Common myeloid progenitor, CD34-positive (primary cell): ENCODE data around the gene C8G.

Experiments used
- CTCF ChIA-PET: fragments of 350-600 bp; sonication (Branson Sonifier 250); formaldehyde crosslinking; loops from one replicate; lab custom pipeline; 2021; ENCODE audit warnings: antibody characterized with exemption; lab: Charles Lee
- POLR2A ChIA-PET: fragments of 350-600 bp; sonication (Branson Sonifier 250); formaldehyde crosslinking; loops from one replicate; lab custom pipeline; 2021; ENCODE audit warnings: antibody characterized with exemption; lab: Charles Lee
- DNase-seq, 3 donors: peaks; one replicate each; pipeline versions ENCODE4 v3.0.0 to v3.0.0-alpha.2; 2013
- H3K27ac ChIP-seq, 2 experiments: 1 replicate in 1 of 2; 2 replicates in 1 of 2; pipeline ENCODE4 v1.7.0; 2013; ENCODE audit warnings: inconsistent platforms in 2 of 2, low read length in 2 of 2, mild to moderate bottlenecking in 2 of 2, low read depth in 1 of 2, moderate library complexity in 1 of 2; ENCODE audit not compliant: severe bottlenecking in 2 of 2, insufficient read depth in 1 of 2, poor library complexity in 1 of 2
- H3K27me3 ChIP-seq, 5 experiments: replicated peaks in 2 of 5; 1 replicate in 3 of 5; 2 replicates in 2 of 5; pipeline versions ENCODE4 v1.6.1 to v1.7.0; 2013; ENCODE audit warnings: low read length in 4 of 5, mild to moderate bottlenecking in 2 of 5, moderate library complexity in 2 of 5, inconsistent platforms in 1 of 5; ENCODE audit not compliant: insufficient read depth in 5 of 5, control insufficient read depth in 4 of 5
- H3K36me3 ChIP-seq, 4 experiments: 1 replicate in 2 of 4; 2 replicates in 2 of 4; pipeline versions ENCODE4 v1.6.1 to v1.7.0; 2013; ENCODE audit warnings: low read length in 3 of 4, control low read depth in 1 of 4, mild to moderate bottlenecking in 1 of 4; ENCODE audit not compliant: control insufficient read depth in 4 of 4, insufficient read depth in 4 of 4
- H3K4me1 ChIP-seq, 4 experiments: 1 replicate in 3 of 4; 2 replicates in 1 of 4; pipeline versions ENCODE4 v1.6.1 to v1.7.1; 2013; ENCODE audit warnings: low read length in 3 of 4, mild to moderate bottlenecking in 3 of 4, control low read depth in 1 of 4, inconsistent platforms in 1 of 4, moderate library complexity in 1 of 4; ENCODE audit not compliant: control insufficient read depth in 4 of 4, insufficient read depth in 4 of 4; ENCODE audit errors: control extremely low read depth in 1 of 4
- H3K4me3 ChIP-seq, 7 experiments: 1 replicate in 4 of 7; 2 replicates in 3 of 7; pipeline versions ENCODE4 v1.5.1 to v1.7.0; 2013; ENCODE audit warnings: mild to moderate bottlenecking in 7 of 7, low read length in 6 of 7, moderate library complexity in 6 of 7, inconsistent platforms in 2 of 7, low read depth in 2 of 7, control low read depth in 1 of 7; ENCODE audit not compliant: insufficient read depth in 4 of 7, control insufficient read depth in 1 of 7; ENCODE audit errors: extremely low read depth in 1 of 7
- H3K9me3 ChIP-seq, 5 experiments: 1 replicate in 4 of 5; 2 replicates in 1 of 5; pipeline versions ENCODE4 v1.6.1 to v1.7.1; 2013; ENCODE audit warnings: low read length in 4 of 5, mild to moderate bottlenecking in 2 of 5, inconsistent platforms in 1 of 5, low read depth in 1 of 5, moderate library complexity in 1 of 5; ENCODE audit not compliant: control insufficient read depth in 4 of 5, insufficient read depth in 2 of 5; ENCODE audit errors: control extremely low read depth in 1 of 5
- WGBS: methylation state at CpG from one replicate; pipeline ENCODE4 v1.1.5; 2013; ENCODE audit not compliant: insufficient coverage; 5-methylcytosine and 5-hydroxymethylcytosine counted together

Gene C8G

DNA sequence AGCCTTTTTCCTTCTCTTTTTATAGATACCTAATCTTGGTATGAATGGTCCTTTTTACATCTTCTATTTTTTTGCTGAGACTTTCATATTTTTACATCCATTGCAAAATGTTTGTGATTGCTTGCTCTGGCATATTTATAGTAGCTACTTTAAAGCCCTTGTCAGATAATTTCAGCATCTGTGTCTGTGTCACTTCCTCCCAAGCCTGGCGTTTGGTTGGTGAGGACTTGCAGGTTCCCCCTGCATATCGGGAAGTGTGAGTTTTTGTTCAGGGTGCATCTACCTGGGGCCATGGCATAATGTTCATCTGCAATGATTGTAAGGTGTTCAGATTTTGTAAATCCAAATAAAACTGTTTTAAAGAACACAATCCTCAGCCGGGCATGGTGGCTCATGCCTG, 9.4 kb upstream of the C8G start:
- Histone ChIP-seq H3K4me1 (peaks cover 0 to 4% (median 0%) of the 10 kb centered on the region in 4 experiments), H3K27ac (no peak overlapping the region), H3K27me3 (no peaks in the 10 kb centered on the region), H3K4me3 (no peak overlapping the region), H3K36me3 (peaks cover 4 to 34% (median 17%) of the 10 kb centered on the region in 4 experiments), H3K9me3 (peaks cover 0 to 3% (median 0%) of the 10 kb centered on the region in 5 experiments)
- CTCF ChIA-PET: interaction anchor here (0.7 to 1.1 kb wide), 2 partner anchors 8 to 153 kb away, joined by 3 read pairs; partner anchors contain the start of gene FBXW5
- 71% methylated on average over 2 of the region's 3 CpGs for WGBS
- no peak for DNase-seq
- POLR2A ChIA-PET: no interaction called here

- DNase-seq: no peak
- POLR2A ChIA-PET: no interaction called here
- CTCF ChIA-PET: no interaction called here
- peaks cover 0 to 4% (median 0%) of the 10 kb centered on the region in 4 experiments for H3K4me1 ChIP-seq
- H3K27ac ChIP-seq: no peak overlapping the region
- no peak overlapping the region for H3K4me3 ChIP-seq
- H3K9me3 ChIP-seq: peaks cover 0 to 3% (median 0%) of the 10 kb centered on the region in 5 experiments
- 100% methylated on average over 4 of the region's 8 CpGs for WGBS
- H3K27me3 ChIP-seq: no peaks in the 10 kb centered on the region
- H3K36me3 ChIP-seq: peaks cover 4 to 45% (median 26%) of the 10 kb centered on the region in 4 experiments
Measured at GRCh38 chr9:136936645-136937170, 8.3 kb upstream of the C8G start.

- Histone ChIP-seq H3K36me3 (peaks cover 4 to 52% (median 29%) of the 10 kb centered on the region in 4 experiments), H3K27me3 (no peaks in the 10 kb centered on the region), H3K4me3 (no peak overlapping the region), H3K4me1 (peaks cover 0 to 4% (median 0%) of the 10 kb centered on the region in 4 experiments), H3K27ac (no peak overlapping the region), H3K9me3 (peaks cover 0 to 3% (median 0%) of the 10 kb centered on the region in 5 experiments)
- 91% methylated on average over 13 of the region's 15 CpGs for WGBS
- DNase-seq: no peak
- CTCF ChIA-PET: interaction anchor here (1.0 to 1.2 kb wide), 2 partner anchors 9 to 11 kb away, joined by 3 read pairs; no protein-coding TSS in a partner anchor
- POLR2A ChIA-PET: interaction anchor here (0.6 kb wide), 1 partner anchor 16 kb away, joined by 3 read pairs; no protein-coding TSS in a partner anchor
Measured at GRCh38 chr9:136937186-136938001, 7.6 kb upstream of the C8G start.

GRCh38 chr9:136939431-136939995, 5.5 kb upstream of the C8G start:
- no peak for DNase-seq
- CTCF ChIA-PET: interaction anchor here (1.4 kb wide), 1 partner anchor 11 kb away, joined by 3 read pairs; no protein-coding TSS in a partner anchor
- no peak overlapping the region for H3K4me3 ChIP-seq
- peaks cover 4 to 52% (median 31%) of the 10 kb centered on the region in 4 experiments for H3K36me3 ChIP-seq
- POLR2A ChIA-PET: no interaction called here
- 96% methylated on average over 27 of the region's 28 CpGs for WGBS
- peaks cover 0 to 3% (median 0%) of the 10 kb centered on the region in 5 experiments for H3K9me3 ChIP-seq
- H3K27ac ChIP-seq: no peak overlapping the region
- H3K4me1 ChIP-seq: peaks cover 0 to 18% (median 10%) of the 10 kb centered on the region in 4 experiments
- no peaks in the 10 kb centered on the region for H3K27me3 ChIP-seq

GRCh38 chr9:136939996-136940525, 5.0 kb upstream of the C8G start:
- peaks cover 4 to 52% (median 31%) of the 10 kb centered on the region in 4 experiments for H3K36me3 ChIP-seq
- no peak overlapping the region for H3K4me3 ChIP-seq
- DNase-seq: no peak
- WGBS: 93% methylated on average over 16 of the region's 16 CpGs
- H3K27me3 ChIP-seq: no peaks in the 10 kb centered on the region
- CTCF ChIA-PET: interaction anchor here (1.4 kb wide), 1 partner anchor 12 kb away, joined by 3 read pairs; no protein-coding TSS in a partner anchor
- H3K9me3 ChIP-seq: peaks cover 0 to 3% (median 0%) of the 10 kb centered on the region in 5 experiments
- H3K27ac ChIP-seq: no peak overlapping the region
- peaks cover 0 to 21% (median 14%) of the 10 kb centered on the region in 4 experiments for H3K4me1 ChIP-seq
- POLR2A ChIA-PET: no interaction called here

DNA sequence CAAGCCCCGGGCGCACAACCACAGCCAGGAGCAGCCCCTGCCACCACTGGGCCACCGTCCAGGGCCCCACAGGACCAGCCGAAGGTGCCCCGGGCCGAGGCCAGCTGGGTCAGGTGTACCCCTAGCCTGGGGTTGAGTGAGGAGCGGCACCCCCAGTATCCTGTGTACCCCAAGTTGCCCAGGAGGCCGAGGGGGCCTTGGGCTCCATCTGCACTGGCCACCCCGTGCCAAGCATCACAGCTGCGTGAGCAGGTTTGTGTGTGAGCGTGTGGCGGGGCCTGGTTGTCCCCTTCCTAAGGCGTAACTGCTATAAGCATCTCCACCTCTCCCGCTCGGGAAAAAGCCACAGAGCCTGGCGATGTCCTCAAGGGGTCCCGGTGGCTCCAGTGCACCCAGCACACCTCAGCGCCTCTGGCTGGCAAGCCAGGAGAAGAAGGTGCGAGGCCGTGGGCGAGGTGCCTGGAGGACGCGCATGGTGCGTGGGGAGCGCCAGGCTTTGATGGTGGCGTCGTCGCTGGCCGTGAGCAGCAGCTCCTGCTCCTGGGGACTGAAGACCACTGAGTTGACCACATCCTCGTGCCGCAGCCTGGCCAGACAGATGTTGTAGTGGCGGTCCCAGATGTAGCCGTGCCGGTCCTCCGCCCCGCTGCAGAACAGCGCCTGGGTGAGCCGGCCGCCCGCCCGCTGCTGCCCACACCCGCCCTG, 4.4 kb upstream of the C8G start:
- no peak for DNase-seq
- CTCF ChIA-PET: no interaction called here
- no peak overlapping the region for H3K27ac ChIP-seq
- peaks cover 4 to 52% (median 31%) of the 10 kb centered on the region in 4 experiments for H3K36me3 ChIP-seq
- H3K27me3 ChIP-seq: no peaks in the 10 kb centered on the region
- H3K4me3 ChIP-seq: no peak overlapping the region
- peaks cover 0 to 3% (median 0%) of the 10 kb centered on the region in 5 experiments for H3K9me3 ChIP-seq
- WGBS: 97% methylated on average over 42 of the region's 42 CpGs
- peaks cover 0 to 23% (median 15%) of the 10 kb centered on the region in 4 experiments for H3K4me1 ChIP-seq
- POLR2A ChIA-PET: no interaction called here
